Measurements from ENCODE around the gene SLC51A.

SLC51A gene

GRCh38 chr3:196274585-196274984 is 58.3 kb downstream of the SLC51A start:
- peaks cover 0 to 11% (median 2%) of the 10 kb centered on the region in 4 donors for H3K4me1 ChIP-seq
- H3K4me3 ChIP-seq = no peak overlapping the region
- H3K36me3 ChIP-seq = peaks cover 7 to 23% (median 21%) of the 10 kb centered on the region in 3 donors
- intact Hi-C loops (cut with DNase I; ENCODE audit: low total_unique reads) = no loop called here
- TF ChIP-seq, protein P1, sequence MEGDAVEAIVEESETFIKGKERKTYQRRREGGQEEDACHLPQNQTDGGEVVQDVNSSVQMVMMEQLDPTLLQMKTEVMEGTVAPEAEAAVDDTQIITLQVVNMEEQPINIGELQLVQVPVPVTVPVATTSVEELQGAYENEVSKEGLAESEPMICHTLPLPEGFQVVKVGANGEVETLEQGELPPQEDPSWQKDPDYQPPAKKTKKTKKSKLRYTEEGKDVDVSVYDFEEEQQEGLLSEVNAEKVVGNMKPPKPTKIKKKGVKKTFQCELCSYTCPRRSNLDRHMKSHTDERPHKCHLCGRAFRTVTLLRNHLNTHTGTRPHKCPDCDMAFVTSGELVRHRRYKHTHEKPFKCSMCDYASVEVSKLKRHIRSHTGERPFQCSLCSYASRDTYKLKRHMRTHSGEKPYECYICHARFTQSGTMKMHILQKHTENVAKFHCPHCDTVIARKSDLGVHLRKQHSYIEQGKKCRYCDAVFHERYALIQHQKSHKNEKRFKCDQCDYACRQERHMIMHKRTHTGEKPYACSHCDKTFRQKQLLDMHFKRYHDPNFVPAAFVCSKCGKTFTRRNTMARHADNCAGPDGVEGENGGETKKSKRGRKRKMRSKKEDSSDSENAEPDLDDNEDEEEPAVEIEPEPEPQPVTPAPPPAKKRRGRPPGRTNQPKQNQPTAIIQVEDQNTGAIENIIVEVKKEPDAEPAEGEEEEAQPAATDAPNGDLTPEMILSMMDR (IDR thresholded peaks at IDR 0.05) = no peak
- no peaks in the 10 kb centered on the region for H3K27me3 ChIP-seq
- no peak for DNase-seq
- no peak overlapping the region for H3K27ac ChIP-seq
- H3K9me3 ChIP-seq = no peaks in the 10 kb centered on the region

- peaks cover 0 to 15% (median 2%) of the 10 kb centered on the region in 4 donors for H3K4me1 ChIP-seq
- H3K9me3 ChIP-seq = no peaks in the 10 kb centered on the region
- no peak overlapping the region for H3K4me3 ChIP-seq
- TF ChIP-seq, protein P1 (IDR thresholded peaks at IDR 0.05) = no peak
- no peak overlapping the region for H3K27ac ChIP-seq
- intact Hi-C loops (cut with DNase I; ENCODE audit: low total_unique reads) = no loop called here
- DNase-seq = no peak
- H3K27me3 ChIP-seq = no peaks in the 10 kb centered on the region
- H3K36me3 ChIP-seq = peaks cover 7 to 18% (median 16%) of the 10 kb centered on the region in 3 donors
Observed at GRCh38 chr3:196275126-196275525, 58.8 kb downstream of the SLC51A start.

DNA sequence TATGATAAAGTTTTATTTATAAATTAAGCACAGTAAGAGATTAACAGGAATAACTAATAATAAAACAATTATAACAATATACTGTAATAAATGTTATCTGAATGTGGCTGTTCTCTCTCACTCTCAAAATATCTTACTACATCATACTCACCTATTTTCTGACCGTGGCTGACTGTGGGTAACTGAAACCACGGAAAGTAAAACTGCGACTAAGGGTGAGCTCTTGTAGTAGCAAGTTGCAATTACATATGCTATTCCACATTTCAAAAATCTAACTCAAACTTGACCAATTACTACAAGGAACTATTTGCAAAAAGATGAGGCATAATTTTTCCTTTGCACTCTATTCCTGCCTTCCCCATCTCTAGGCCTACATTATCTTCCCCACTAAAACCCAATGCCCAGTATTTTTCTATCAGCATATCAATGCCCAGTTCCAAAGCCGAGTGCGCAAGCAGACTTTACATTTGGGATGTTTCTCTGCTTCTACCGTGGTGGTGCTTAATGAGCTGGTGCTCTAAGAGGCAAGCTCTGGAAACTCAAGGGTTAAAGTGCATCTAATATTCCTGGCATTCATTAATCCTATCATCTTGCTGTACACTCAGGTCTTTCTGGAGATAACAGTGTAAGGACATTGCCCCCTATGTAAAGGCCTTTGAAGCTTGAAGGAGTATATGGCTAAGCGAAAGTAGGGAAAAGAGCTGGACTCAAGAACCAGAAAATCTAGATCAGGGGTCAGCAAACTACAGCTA is 64.5 kb downstream of the SLC51A start:
- no peaks in the 10 kb centered on the region for H3K36me3 ChIP-seq
- H3K27me3 ChIP-seq = no peaks in the 10 kb centered on the region
- no peak overlapping the region for H3K4me3 ChIP-seq
- peaks cover 0 to 41% (median 22%) of the 10 kb centered on the region in 4 donors for H3K4me1 ChIP-seq
- intact Hi-C loops (cut with DNase I; ENCODE audit: low total_unique reads) = no loop called here
- no peaks in the 10 kb centered on the region for H3K9me3 ChIP-seq
- DNase-seq = no peak
- TF ChIP-seq, protein P1 (IDR thresholded peaks at IDR 0.05) = no peak
- H3K27ac ChIP-seq = no peak overlapping the region

- no peak for DNase-seq
- TF ChIP-seq, protein P1 (IDR thresholded peaks at IDR 0.05) = no peak
- Histone ChIP-seq H3K4me1 (peaks cover 0 to 51% (median 30%) of the 10 kb centered on the region in 4 donors), H3K9me3 (no peaks in the 10 kb centered on the region), H3K27ac (no peak overlapping the region), H3K36me3 (no peaks in the 10 kb centered on the region), H3K4me3 (no peak overlapping the region), H3K27me3 (no peaks in the 10 kb centered on the region)
- intact Hi-C loops (cut with DNase I; ENCODE audit: low total_unique reads) = no loop called here
Observed at GRCh38 chr3:196281962-196282361, 65.6 kb downstream of the SLC51A start.

All from tibial artery (tissue), 4 donors.